WERI-Rb-1 (cell line): ENCODE data around the gene GMDS.

ENCODE experiments used
- DNase-seq: peaks from one replicate; pipeline ENCODE4 v3.0.0-alpha.2; 2020
- H3K27ac ChIP-seq: fragments of 250-450 bp; sonication (Bioruptor Pico); 2 replicates; pipeline ENCODE4 v1.5.1; 2020; ENCODE audit warnings: mild to moderate bottlenecking, moderate library complexity
- H3K27me3 ChIP-seq: fragments of 250-450 bp; sonication (Bioruptor Pico); 2 replicates; pipeline ENCODE4 v1.5.1; 2021; ENCODE audit warnings: mild to moderate bottlenecking, low read depth, moderate library complexity; ENCODE audit not compliant: insufficient read depth, severe bottlenecking
- H3K36me3 ChIP-seq: fragments of 250-450 bp; sonication (Bioruptor Pico); 2 replicates; pipeline ENCODE4 v1.5.1; 2020; ENCODE audit warnings: mild to moderate bottlenecking, moderate library complexity
- H3K4me3 ChIP-seq: 2 replicates; pipeline ENCODE4 v1.5.1; 2011; ENCODE audit warnings: low read depth, mild to moderate bottlenecking, control low read depth, low read length
- H3K9me3 ChIP-seq: fragments of 250-450 bp; sonication (Bioruptor Pico); 2 replicates; pipeline ENCODE4 v1.5.1; 2021; ENCODE audit warnings: mild to moderate bottlenecking, moderate library complexity; ENCODE audit not compliant: severe bottlenecking
- TF ChIP-seq, protein P1 (sequence below): IDR thresholded peaks from 2 replicates; pipeline ENCODE4 v1.5.1; 2011; ENCODE audit warnings: low read depth, mild to moderate bottlenecking, control low read depth, inconsistent platforms, low read length

GMDS gene

DNA sequence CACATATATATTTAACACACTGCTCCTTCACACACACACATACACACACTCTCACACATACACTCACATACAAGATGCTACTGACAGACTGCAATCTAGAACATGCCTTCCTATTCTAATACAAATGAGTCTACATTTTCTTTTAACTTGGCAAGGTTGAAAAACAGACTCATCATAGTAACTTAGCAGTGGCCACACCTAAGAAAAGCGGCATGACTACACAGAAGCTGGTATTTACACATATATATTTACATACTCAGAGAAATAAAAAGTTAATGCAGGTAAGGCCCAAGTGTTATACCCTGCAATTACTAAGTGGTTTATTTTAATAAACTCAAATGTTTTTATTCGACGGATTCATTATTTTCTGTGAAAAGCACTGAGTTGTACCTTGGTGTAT lies 426.4 kb downstream of the GMDS start:
- no peaks in the 10 kb centered on the region for H3K9me3 ChIP-seq
- TF ChIP-seq, protein P1, sequence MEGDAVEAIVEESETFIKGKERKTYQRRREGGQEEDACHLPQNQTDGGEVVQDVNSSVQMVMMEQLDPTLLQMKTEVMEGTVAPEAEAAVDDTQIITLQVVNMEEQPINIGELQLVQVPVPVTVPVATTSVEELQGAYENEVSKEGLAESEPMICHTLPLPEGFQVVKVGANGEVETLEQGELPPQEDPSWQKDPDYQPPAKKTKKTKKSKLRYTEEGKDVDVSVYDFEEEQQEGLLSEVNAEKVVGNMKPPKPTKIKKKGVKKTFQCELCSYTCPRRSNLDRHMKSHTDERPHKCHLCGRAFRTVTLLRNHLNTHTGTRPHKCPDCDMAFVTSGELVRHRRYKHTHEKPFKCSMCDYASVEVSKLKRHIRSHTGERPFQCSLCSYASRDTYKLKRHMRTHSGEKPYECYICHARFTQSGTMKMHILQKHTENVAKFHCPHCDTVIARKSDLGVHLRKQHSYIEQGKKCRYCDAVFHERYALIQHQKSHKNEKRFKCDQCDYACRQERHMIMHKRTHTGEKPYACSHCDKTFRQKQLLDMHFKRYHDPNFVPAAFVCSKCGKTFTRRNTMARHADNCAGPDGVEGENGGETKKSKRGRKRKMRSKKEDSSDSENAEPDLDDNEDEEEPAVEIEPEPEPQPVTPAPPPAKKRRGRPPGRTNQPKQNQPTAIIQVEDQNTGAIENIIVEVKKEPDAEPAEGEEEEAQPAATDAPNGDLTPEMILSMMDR: no peak
- no peak overlapping the region for H3K27ac ChIP-seq
- H3K4me3 ChIP-seq: no peak overlapping the region
- no peaks in the 10 kb centered on the region for H3K27me3 ChIP-seq
- DNase-seq: no peak
- no peaks in the 10 kb centered on the region for H3K36me3 ChIP-seq

DNA sequence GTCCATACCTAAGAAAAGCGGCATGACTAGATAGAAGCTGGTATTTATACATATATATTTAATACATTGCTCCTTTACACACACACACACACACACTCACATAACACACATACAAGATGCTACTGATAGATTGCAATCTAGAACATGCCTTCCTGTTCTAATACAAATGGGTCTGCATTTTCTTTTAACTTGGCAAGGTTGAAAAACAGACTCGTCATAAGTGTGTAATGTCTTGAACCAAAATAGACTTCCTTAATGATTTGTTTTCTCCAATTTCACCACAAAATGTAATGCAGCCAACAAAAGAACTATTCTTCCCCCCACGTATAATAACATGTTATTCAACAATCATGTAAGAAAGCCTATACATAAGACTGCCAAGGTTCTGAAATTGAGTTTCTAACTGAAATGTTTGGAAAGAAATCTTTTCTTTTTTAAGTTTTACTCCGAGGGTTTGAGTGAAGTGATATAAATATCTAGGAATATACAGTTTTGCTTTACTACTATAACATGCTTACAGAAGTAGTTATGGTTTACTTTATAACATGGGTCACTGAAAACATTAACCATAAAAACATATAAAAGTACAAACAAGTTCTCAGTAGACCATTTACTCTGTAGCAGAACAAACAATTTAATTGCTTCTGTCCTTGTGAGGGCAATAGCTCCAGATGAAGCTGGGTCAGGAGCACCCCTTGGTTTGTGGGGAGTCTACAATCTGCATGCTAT lies 428.2 kb downstream of the GMDS start:
- no peak overlapping the region for H3K4me3 ChIP-seq

DNA sequence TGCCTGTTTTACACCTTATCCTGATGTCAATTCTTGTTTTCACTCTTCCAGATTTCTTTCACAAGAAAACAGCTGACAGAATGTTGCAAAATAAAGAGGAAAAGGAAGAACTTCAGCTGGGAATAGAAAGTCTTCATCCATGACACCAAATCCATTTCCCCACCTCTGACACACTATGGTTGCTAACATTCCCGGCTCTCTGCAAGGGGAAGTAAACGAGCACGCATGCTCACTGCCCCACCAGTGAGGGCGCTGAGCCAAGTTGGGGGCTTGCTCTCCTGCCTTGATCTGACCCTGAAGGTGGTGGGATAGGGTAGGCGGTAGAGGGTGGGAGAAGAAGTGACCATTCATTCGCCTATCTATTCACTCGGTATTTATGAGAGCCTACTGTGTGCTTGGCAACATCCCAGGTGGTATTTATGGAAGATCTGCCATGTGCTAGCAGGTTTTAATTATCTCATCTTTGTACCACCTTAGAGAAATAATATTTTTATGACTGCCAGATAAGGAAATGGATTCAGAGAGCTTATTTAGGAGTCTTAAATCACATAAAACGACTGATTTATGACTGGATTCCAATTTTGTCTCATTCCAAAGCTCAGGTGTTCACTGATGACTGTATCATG lies 429.5 kb downstream of the GMDS start:
- DNase-seq: no peak
- Histone ChIP-seq H3K27me3 (no peaks in the 10 kb centered on the region), H3K4me3 (no peak overlapping the region), H3K27ac (no peak overlapping the region), H3K36me3 (no peaks in the 10 kb centered on the region), H3K9me3 (no peaks in the 10 kb centered on the region)
- TF ChIP-seq, protein P1: peak; percentile 32

More for the DNA sequence above, 428.2 kb downstream of the GMDS start:
- H3K9me3 ChIP-seq: no peaks in the 10 kb centered on the region
- H3K27ac ChIP-seq: no peak overlapping the region
- DNase-seq: no peak
- H3K36me3 ChIP-seq: no peaks in the 10 kb centered on the region
- no peaks in the 10 kb centered on the region for H3K27me3 ChIP-seq
- TF ChIP-seq, protein P1: no peak

DNA sequence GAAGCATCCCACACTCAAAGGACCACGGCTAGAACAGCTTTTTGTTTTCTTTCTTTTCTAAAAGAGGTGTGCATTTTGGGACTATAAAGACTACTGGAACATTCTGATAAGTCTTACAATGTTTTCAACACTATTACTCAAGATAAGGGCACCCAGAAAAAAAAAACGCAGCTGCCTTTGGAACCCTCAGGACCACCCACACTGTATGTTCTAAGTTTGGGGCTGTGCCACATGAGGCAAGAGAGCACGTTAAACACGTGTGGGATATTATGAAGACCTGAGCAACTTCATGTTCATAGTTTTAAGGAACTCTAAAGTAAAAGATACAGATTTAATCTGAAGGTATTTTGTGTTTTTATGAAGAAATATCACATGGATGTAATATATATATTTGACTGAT lies 431.1 kb downstream of the GMDS start:
- Histone ChIP-seq H3K27ac (no peak overlapping the region), H3K9me3 (no peaks in the 10 kb centered on the region), H3K36me3 (no peaks in the 10 kb centered on the region), H3K4me3 (no peak overlapping the region), H3K27me3 (no peaks in the 10 kb centered on the region)
- no peak for DNase-seq
- TF ChIP-seq, protein P1: no peak

DNA sequence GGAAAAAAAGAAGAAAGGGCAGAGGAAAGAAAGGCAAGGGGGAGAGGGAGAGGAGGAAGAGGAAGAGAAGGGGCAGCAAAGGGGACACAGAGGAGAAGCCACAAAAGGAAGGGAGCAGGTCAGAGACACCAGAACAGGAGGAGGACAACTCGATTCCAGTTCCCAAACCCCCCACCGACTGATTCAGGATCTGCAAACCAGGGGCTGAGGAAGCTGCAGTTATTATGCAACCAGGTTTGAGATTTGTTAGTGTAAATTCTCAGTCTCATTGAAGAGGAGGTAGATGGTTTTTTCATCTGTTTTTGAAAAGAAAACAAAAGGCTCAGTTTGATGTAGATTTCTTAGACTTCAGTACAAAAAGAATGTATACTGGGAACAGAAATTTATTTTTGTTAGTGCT lies 432.9 kb downstream of the GMDS start:
- DNase-seq: no peak
- no peak overlapping the region for H3K27ac ChIP-seq
- TF ChIP-seq, protein P1: no peak

DNA sequence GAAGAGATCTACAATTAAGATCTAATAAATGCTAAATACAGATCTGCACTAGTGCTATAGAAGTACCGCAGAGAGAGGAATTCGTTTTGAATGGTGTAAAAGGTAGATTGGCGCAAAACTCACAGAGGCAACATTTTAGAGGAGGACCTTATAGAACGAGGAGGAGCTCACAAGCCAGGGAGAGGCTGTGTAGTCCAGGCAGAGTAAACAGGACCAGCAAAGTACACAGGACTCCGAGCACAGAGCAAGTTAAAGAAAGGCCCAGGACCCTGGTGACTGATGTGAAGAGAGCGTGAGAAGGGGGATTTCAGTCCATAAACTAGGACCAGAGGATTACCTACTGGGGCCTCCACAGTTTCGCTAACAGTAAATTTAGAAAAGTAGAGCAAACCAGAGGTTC lies 433.4 kb downstream of the GMDS start:
- Histone ChIP-seq H3K9me3 (no peaks in the 10 kb centered on the region), H3K27ac (no peak overlapping the region), H3K4me3 (no peak overlapping the region), H3K27me3 (no peaks in the 10 kb centered on the region), H3K36me3 (no peaks in the 10 kb centered on the region)
- DNase-seq: no peak
- TF ChIP-seq, protein P1: no peak

More for the DNA sequence above, 432.9 kb downstream of the GMDS start:
- Histone ChIP-seq H3K9me3 (no peaks in the 10 kb centered on the region), H3K36me3 (no peaks in the 10 kb centered on the region), H3K4me3 (no peak overlapping the region), H3K27me3 (no peaks in the 10 kb centered on the region)
